Left lung (tissue), 10 donors: Measurements from ENCODE around the gene CHAF1A. TPM values are rescaled to one million over a fixed set of nuclear protein-coding genes. Genes with fewer than 3 reads are reported as not detected.
A peak's percentile ranks its signal among the peaks of the same experiment; 100 is the strongest.

Source experiments
- ATAC-seq: fragments of 200-7000 bp; cut with Tn5 transposase; one replicate; pipeline ENCODE4 v1.9.1; 2020; ENCODE audit warnings: moderate library complexity
- DNase-seq, 4 donors: peaks; one replicate each; pipeline ENCODE4 v3.0.0-alpha.2; 2013 to 2020
- H3K27ac ChIP-seq, 2 donors: fragments of 200-600 bp; sonication (generic) in 1 of 2; one replicate each; pipeline versions ENCODE4 v1.5.0 to v1.8.0; 2020 to 2021
- H3K27me3 ChIP-seq, 2 donors: fragments of 200-600 bp; sonication (generic) in 1 of 2; one replicate each; pipeline versions ENCODE4 v1.5.0 to v1.8.0; 2020 to 2021
- H3K36me3 ChIP-seq, 2 donors: fragments of 200-600 bp; sonication (generic) in 1 of 2; one replicate each; pipeline versions ENCODE4 v1.5.0 to v1.8.0; 2020 to 2021
- H3K4me1 ChIP-seq, 2 donors: fragments of 200-600 bp; one replicate each; pipeline ENCODE4 v1.8.0; 2021
- H3K4me3 ChIP-seq, 2 donors: fragments of 200-600 bp; sonication (generic) in 1 of 2; one replicate each; pipeline versions ENCODE4 v1.5.0 to v1.8.0; 2020 to 2021; ENCODE audit warnings: mild to moderate bottlenecking in 1 of 2
- H3K9me3 ChIP-seq, 2 donors: fragments of 200-600 bp; sonication (generic) in 1 of 2; one replicate each; pipeline versions ENCODE4 v1.5.0 to v1.8.0; 2020 to 2021
- intact Hi-C, 2 donors: fragments of 100-400 bp; cut with DNase I; formaldehyde crosslinking; loops; one replicate each; pipeline versions ENCODE4 v1.11.2 to v1.14.2; 2022
- polyA plus RNA-seq, 6 donors: library from polyadenylated mRNA; unstranded; fragments of 120-200 nt; gene quantifications; one replicate each; pipeline ENCODE4 v1.2.1, GENCODE V29; 2013; ENCODE audit not compliant: insufficient read length in 6 of 6
- total RNA-seq, 2 donors: library from RNA; stranded (reverse); fragmentation: NEBNext Ultra II Directional; extraction: Animal tissue kit (Norgen Biotek cat#: 25700); gene quantifications; one replicate each; pipeline ENCODE4 v1.2.1, GENCODE V29; 2021
- TF ChIP-seq, protein P1 (sequence below), 2 donors: fragments of 200-600 bp; sonication (generic) in 1 of 2; IDR thresholded peaks; one replicate each; pipeline versions ENCODE4 v1.5.0 to v1.8.0; 2021; ENCODE audit warnings: antibody characterized with exemption in 2 of 2
- donor health status: DM: no; HTN: yes; CAD: no.
- donor health status: DM: no; HTN: no; CAD: no.

CHAF1A gene
- total and polyA plus RNA-seq, 8 donors = 15.6 to 29.3 (median 24.3) TPM

GRCh38 chr19:4406626-4407025 is 4.2 kb downstream of the CHAF1A start:
- Histone ChIP-seq H3K36me3 (peaks cover 0 to 25% of the 10 kb centered on the region in 2 donors), H3K9me3 (no peaks in the 10 kb centered on the region), H3K4me3 (no peak overlapping the region), H3K27ac (no peak overlapping the region), H3K4me1 (peaks cover 8 to 16% of the 10 kb centered on the region in 2 donors), H3K27me3 (no peaks in the 10 kb centered on the region)
- TF ChIP-seq, protein P1, sequence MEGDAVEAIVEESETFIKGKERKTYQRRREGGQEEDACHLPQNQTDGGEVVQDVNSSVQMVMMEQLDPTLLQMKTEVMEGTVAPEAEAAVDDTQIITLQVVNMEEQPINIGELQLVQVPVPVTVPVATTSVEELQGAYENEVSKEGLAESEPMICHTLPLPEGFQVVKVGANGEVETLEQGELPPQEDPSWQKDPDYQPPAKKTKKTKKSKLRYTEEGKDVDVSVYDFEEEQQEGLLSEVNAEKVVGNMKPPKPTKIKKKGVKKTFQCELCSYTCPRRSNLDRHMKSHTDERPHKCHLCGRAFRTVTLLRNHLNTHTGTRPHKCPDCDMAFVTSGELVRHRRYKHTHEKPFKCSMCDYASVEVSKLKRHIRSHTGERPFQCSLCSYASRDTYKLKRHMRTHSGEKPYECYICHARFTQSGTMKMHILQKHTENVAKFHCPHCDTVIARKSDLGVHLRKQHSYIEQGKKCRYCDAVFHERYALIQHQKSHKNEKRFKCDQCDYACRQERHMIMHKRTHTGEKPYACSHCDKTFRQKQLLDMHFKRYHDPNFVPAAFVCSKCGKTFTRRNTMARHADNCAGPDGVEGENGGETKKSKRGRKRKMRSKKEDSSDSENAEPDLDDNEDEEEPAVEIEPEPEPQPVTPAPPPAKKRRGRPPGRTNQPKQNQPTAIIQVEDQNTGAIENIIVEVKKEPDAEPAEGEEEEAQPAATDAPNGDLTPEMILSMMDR (IDR thresholded peaks at IDR 0.05) = no peak
- intact Hi-C loops = no loop called here
- DNase-seq = peak in 1 of 4 donors; percentile 4
- ATAC-seq = no peak

DNA sequence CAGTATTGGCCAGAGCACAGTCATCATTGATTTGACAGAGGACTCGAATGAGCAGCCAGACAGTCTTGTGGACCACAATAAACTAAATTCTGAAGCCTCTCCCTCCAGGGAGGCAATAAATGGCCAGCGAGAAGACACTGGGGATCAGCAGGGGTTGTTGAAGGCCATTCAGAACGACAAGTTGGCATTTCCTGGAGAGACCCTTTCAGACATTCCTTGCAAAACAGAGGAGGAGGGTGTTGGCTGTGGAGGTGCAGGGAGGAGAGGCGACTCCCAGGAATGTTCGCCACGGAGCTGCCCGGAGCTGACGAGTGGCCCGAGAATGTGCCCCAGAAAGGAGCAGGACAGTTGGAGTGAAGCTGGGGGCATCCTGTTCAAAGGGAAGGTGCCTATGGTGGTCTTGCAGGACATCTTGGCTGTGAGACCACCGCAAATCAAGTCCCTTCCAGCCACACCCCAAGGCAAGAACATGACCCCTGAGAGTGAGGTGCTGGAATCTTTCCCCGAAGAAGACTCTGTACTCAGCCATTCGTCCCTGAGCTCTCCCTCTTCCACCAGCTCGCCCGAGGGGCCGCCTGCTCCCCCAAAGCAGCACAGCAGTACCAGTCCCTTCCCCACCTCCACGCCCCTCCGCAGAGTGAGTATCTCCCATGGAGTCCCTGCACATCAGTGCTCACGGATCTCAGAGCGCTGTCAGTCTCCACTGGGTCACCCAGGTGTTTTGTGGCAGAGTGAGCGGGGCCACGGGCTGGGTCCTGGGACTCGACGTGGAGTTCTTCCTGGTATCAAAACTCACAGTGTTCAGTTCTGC is 6.9 kb downstream of the CHAF1A start:
- Histone ChIP-seq H3K9me3 (no peaks in the 10 kb centered on the region), H3K4me3 (no peak overlapping the region), H3K4me1 (no peaks in the 10 kb centered on the region), H3K36me3 (peaks cover 0 to 38% of the 10 kb centered on the region in 2 donors), H3K27ac (no peak overlapping the region), H3K27me3 (no peaks in the 10 kb centered on the region)
- TF ChIP-seq, protein P1 (IDR thresholded peaks at IDR 0.05) = no peak
- no peak for ATAC-seq
- DNase-seq = peak in 1 of 4 donors; percentile 69
- intact Hi-C loops = no loop called here

- no peak overlapping the region for H3K27ac ChIP-seq
- H3K4me1 ChIP-seq = no peaks in the 10 kb centered on the region
- H3K9me3 ChIP-seq = no peaks in the 10 kb centered on the region
- H3K36me3 ChIP-seq = peaks cover 0 to 38% of the 10 kb centered on the region in 2 donors
- no peak overlapping the region for H3K4me3 ChIP-seq
- no peaks in the 10 kb centered on the region for H3K27me3 ChIP-seq
- intact Hi-C loops = no loop called here
- DNase-seq (no peak), ATAC-seq (no peak)
- TF ChIP-seq, protein P1 (IDR thresholded peaks at IDR 0.05) = no peak
These were observed 11.1 kb downstream of the CHAF1A start for GRCh38 chr19:4413588-4413987.

GRCh38 chr19:4414144-4414799 is 11.8 kb downstream of the CHAF1A start:
- Histone ChIP-seq H3K9me3 (no peaks in the 10 kb centered on the region), H3K4me1 (no peaks in the 10 kb centered on the region), H3K27me3 (no peaks in the 10 kb centered on the region), H3K4me3 (no peak overlapping the region), H3K27ac (no peak overlapping the region), H3K36me3 (peaks cover 0 to 31% of the 10 kb centered on the region in 2 donors)
- intact Hi-C loops = no loop called here
- DNase-seq (no peak), ATAC-seq (no peak)
- TF ChIP-seq, protein P1 (IDR thresholded peaks at IDR 0.05) = no peak

- DNase-seq = peak in 2 of 4 donors; percentile 61 to 71
- peak; percentile 24 for ATAC-seq
- peak overlapping the region in 1 of 2 donors; percentile 13 for H3K27ac ChIP-seq
- TF ChIP-seq, protein P1 (IDR thresholded peaks at IDR 0.05) = no peak
- no peak overlapping the region for H3K4me3 ChIP-seq
- peaks cover 0 to 25% of the 10 kb centered on the region in 2 donors for H3K36me3 ChIP-seq
- intact Hi-C loops = no loop called here
- no peaks in the 10 kb centered on the region for H3K27me3 ChIP-seq
- H3K4me1 ChIP-seq = no peaks in the 10 kb centered on the region
- no peaks in the 10 kb centered on the region for H3K9me3 ChIP-seq
These were observed 12.4 kb downstream of the CHAF1A start for GRCh38 chr19:4414800-4415321.
